NT2/D1 (cell line): ENCODE measurements around the gene TRPV6.

ENCODE experiments used
- SUZ12 ChIP-seq: IDR thresholded peaks from 2 replicates; pipeline ENCODE4 v1.6.1; 2011; ENCODE audit not compliant: insufficient read length, insufficient read depth; ENCODE audit errors: extremely low read depth
- YY1 ChIP-seq: IDR thresholded peaks from 2 replicates; pipeline ENCODE4 v1.6.1; 2011; ENCODE audit not compliant: insufficient read length, insufficient read depth

DNA sequence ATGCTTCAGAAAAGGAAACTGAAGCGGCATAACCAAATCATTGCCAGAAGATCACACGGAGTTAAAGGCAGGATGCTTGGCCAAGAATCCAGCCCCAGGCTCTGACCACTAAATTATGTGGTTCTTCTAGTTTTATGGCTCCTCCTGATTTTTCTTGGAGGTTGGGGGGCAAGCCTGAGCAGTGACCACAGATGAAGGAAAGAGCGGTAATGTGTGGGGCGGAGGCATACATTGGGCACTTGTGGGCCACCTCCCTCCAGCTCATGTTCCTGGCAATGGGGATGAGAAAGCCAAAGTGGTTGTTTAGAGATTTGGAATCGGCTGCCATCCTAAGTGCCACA is 3.2 kb downstream of the TRPV6 start:
- TF ChIP-seq SUZ12 (no peak), YY1 (no peak)
